Upper lobe of left lung (tissue), 4 donors: ENCODE results near the gene EFHD1.

ENCODE experiments used
- POLR2A ChIP-seq, 4 donors: fragments of 450-650 bp; IDR thresholded peaks; one replicate each; pipeline ENCODE4 v1.5.1; 2016 to 2017; ENCODE audit warnings: antibody characterized with exemption in 4 of 4, mild to moderate bottlenecking in 2 of 4
- TF ChIP-seq, protein P1 (sequence below), 6 experiments: fragments of 450-650 bp in 4 of 6; fragments of 200-600 bp in 2 of 6; sonication (generic) in 2 of 6; IDR thresholded peaks; one replicate each; pipeline ENCODE4 v1.5.1; 2016 to 2019; ENCODE audit warnings: antibody characterized with exemption in 6 of 6

DNA sequence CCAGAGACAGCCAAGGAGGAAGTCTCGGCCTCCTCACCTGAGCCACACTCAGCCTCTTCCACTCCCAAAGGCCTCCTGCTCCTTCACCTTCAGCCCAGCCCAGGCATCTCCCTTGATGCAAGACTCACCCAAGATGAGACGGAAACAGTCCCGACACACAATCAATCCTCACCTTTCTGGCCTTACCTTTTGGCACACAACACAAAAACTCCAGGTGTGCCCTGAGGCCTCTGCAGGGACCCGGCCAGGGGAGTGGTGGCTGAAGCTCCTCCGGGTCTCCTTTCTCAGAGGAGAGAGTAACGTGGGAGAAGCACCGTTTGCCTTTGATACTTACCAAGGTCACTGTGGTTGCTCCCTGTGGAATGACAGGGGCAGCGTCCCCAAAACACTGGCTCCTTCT, 23.8 kb upstream of the EFHD1 start:
- TF ChIP-seq, protein P1, sequence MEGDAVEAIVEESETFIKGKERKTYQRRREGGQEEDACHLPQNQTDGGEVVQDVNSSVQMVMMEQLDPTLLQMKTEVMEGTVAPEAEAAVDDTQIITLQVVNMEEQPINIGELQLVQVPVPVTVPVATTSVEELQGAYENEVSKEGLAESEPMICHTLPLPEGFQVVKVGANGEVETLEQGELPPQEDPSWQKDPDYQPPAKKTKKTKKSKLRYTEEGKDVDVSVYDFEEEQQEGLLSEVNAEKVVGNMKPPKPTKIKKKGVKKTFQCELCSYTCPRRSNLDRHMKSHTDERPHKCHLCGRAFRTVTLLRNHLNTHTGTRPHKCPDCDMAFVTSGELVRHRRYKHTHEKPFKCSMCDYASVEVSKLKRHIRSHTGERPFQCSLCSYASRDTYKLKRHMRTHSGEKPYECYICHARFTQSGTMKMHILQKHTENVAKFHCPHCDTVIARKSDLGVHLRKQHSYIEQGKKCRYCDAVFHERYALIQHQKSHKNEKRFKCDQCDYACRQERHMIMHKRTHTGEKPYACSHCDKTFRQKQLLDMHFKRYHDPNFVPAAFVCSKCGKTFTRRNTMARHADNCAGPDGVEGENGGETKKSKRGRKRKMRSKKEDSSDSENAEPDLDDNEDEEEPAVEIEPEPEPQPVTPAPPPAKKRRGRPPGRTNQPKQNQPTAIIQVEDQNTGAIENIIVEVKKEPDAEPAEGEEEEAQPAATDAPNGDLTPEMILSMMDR (IDR thresholded peaks at IDR 0.05), result no peak
- TF ChIP-seq POLR2A (IDR thresholded peaks at IDR 0.05), result no peak
